K562 (cell line): ENCODE measurements around the gene TENM3. TPM values are rescaled to one million over a fixed set of nuclear protein-coding genes. Genes with fewer than 3 reads are reported as not detected.

ENCODE experiments used
- ATAC-seq: fragments of 200-7000 bp; cut with Tn5 transposase; 3 replicates; pipeline ENCODE4 v1.9.1; 2020; ENCODE audit warnings: moderate library complexity
- BruUV-seq: library from RNA; stranded (reverse); fragments of 400-500 nt; replicated peaks from 2 replicates; lab custom pipeline; 2021; lab: Mats Ljungman, UMichigan
- CTCF ChIA-PET: fragments of 300-600 bp; formaldehyde crosslinking; extraction: SDS; loops from one replicate; lab custom pipeline; 2021; ENCODE audit warnings: low intra/inter-chr PET ratio; lab: Yijun Ruan, JAX
- POLR2A ChIA-PET: fragments of 300-600, 350-650 bp; sonication (Branson Sonifier 250); formaldehyde crosslinking; extraction: SDS; loops from one replicate; lab custom pipeline; 2021; ENCODE audit warnings: antibody characterized with exemption, inconsistent platforms; lab: Yijun Ruan, JAX
- DNase-seq, 4 experiments: peaks; one replicate each; pipeline versions ENCODE4 v3.0.0 to v3.0.0-alpha.2; 2011 to 2018; ENCODE audit warnings: low spot score in 3 of 4, mixed read lengths in 3 of 4; ENCODE audit errors: extremely low read depth in 1 of 4
- FAIRE-seq: peaks from 2 replicates; lab custom pipeline; 2011; peaks lifted over from hg19 to GRCh38; lab: Jason Lieb, UNC
- H2AFZ ChIP-seq: 2 replicates; pipeline ENCODE4 v1.6.0; 2011; ENCODE audit warnings: low read depth, low read length, control low read depth, inconsistent platforms
- H3K27ac ChIP-seq: fragments of 200-600 bp; 3 replicates; pipeline ENCODE4 v1.8.0; 2011; ENCODE audit warnings: low read depth, mild to moderate bottlenecking, control low read depth, inconsistent platforms, low read length, moderate library complexity, mixed read lengths; ENCODE audit errors: extremely low read depth
- H3K27me3 ChIP-seq, 2 experiments: fragments of 300-600 bp in 1 of 2; 2 replicates in 1 of 2; 3 replicates in 1 of 2; pipeline versions ENCODE4 v1.6.0 to v1.8.0; 2011; ENCODE audit warnings: inconsistent platforms in 2 of 2, low read length in 2 of 2, mild to moderate bottlenecking in 1 of 2, mixed read lengths in 1 of 2, moderate library complexity in 1 of 2; ENCODE audit not compliant: control insufficient read depth in 2 of 2, insufficient read depth in 2 of 2
- H3K36me3 ChIP-seq: fragments of 300-600 bp; 3 replicates; pipeline ENCODE4 v1.8.0; 2011; ENCODE audit warnings: mild to moderate bottlenecking, low read length, inconsistent platforms; ENCODE audit not compliant: control insufficient read depth, insufficient read depth
- H3K4me1 ChIP-seq, 2 experiments: fragments of 200-600 bp in 1 of 2; replicated peaks in 1 of 2; 2 replicates in 1 of 2; 3 replicates in 1 of 2; pipeline versions ENCODE4 v1.5.1 to v1.8.0; 2011; ENCODE audit warnings: inconsistent platforms in 2 of 2, low read length in 2 of 2, mild to moderate bottlenecking in 1 of 2, mixed read lengths in 1 of 2, moderate library complexity in 1 of 2; ENCODE audit not compliant: control insufficient read depth in 2 of 2, insufficient read depth in 2 of 2
- H3K4me2 ChIP-seq: 2 replicates; pipeline ENCODE4 v1.6.1; 2011; ENCODE audit warnings: low read length, control low read depth, inconsistent platforms, mixed read lengths; ENCODE audit not compliant: insufficient read depth
- H3K4me3 ChIP-seq: fragments of 200-600 bp; sonication (generic), shearing (Covaris generic); 2 replicates; pipeline ENCODE4 v1.5.1; 2016; ENCODE audit warnings: control low read depth, inconsistent platforms
- H3K79me2 ChIP-seq: fragments of 200-600 bp; 3 replicates; pipeline ENCODE4 v1.8.0; 2011; ENCODE audit warnings: low read length, inconsistent platforms; ENCODE audit not compliant: control insufficient read depth, insufficient read depth
- H3K9ac ChIP-seq, 2 experiments: 2 replicates each; pipeline versions ENCODE4 v1.6.0 to v1.6.1; 2011; ENCODE audit warnings: low read depth in 2 of 2, low read length in 2 of 2, control low read depth in 1 of 2, inconsistent platforms in 1 of 2, mild to moderate bottlenecking in 1 of 2, mixed read lengths in 1 of 2; ENCODE audit not compliant: insufficient read depth in 1 of 2
- H3K9me1 ChIP-seq: one replicate; pipeline ENCODE4 v1.6.0; 2011; ENCODE audit warnings: inconsistent platforms, mild to moderate bottlenecking, low read length, moderate library complexity; ENCODE audit not compliant: control insufficient read depth, insufficient read depth
- H3K9me3 ChIP-seq: replicated peaks from 2 replicates; pipeline ENCODE4 v1.5.1; 2011; ENCODE audit warnings: low read depth, low read length, inconsistent platforms; ENCODE audit not compliant: control insufficient read depth, insufficient read depth
- H4K20me1 ChIP-seq: replicated peaks from 2 replicates; pipeline ENCODE4 v1.6.1; 2011; ENCODE audit warnings: low read length, inconsistent platforms, mixed read lengths; ENCODE audit not compliant: control insufficient read depth, insufficient read depth
- CEBPB ChIP-seq: fragments of 450-650 bp; IDR thresholded peaks from 2 replicates; pipeline ENCODE4 v1.6.1; 2016; ENCODE audit warnings: missing genetic modification characterization, missing compliant biosample characterization
- RBBP5 ChIP-seq: fragments of 200-600 bp; sonication (generic); IDR thresholded peaks from 2 replicates; pipeline ENCODE4 v1.6.1; 2012; ENCODE audit warnings: borderline replicate concordance, mild to moderate bottlenecking, low read length, control low read depth, inconsistent platforms; ENCODE audit not compliant: insufficient read depth, poor library complexity, severe bottlenecking
- SAFB ChIP-seq: fragments of 200-400 bp; formaldehyde crosslinking; IDR thresholded peaks from 2 replicates; pipeline ENCODE4 v1.6.1; 2017; ENCODE audit warnings: low read depth, low read length, borderline replicate concordance
- ZHX1 ChIP-seq: fragments of 150-350 bp; conservative IDR thresholded peaks from 2 replicates; pipeline ENCODE4 v1.6.1; 2014; ENCODE audit warnings: low read length
- ZNF764 ChIP-seq: fragments of 250-450 bp; sonication (Bioruptor Pico); IDR thresholded peaks from 2 replicates; pipeline ENCODE4 v1.4.0; 2020; ENCODE audit warnings: low read depth, mild to moderate bottlenecking, moderate library complexity
- WGBS: fragments of 100-300 bp; shearing (Covaris generic); methylation state at CpG from one replicate; pipeline ENCODE4 v1.1.6; 2016; ENCODE audit warnings: low coverage, mixed read lengths; ENCODE audit not compliant: insufficient coverage; ENCODE audit errors: missing lambda C conversion rate; 5-methylcytosine and 5-hydroxymethylcytosine counted together
- in situ Hi-C: fragments of 300-500 bp; cut with MboI; formaldehyde crosslinking; loops from 4 replicates; pipeline ENCODE4 v1.15.0; 2018; ENCODE audit warnings: inconsistent platforms, mixed read lengths
- intact Hi-C: fragments of 100-400 bp; cut with micrococcal nuclease; formaldehyde crosslinking; loops from 2 replicates; pipeline ENCODE4 v1.14.2; 2022
- polyA plus RNA-seq, 8 experiments: library from polyadenylated mRNA; depleted of rRNA in 4 of 8; stranded (reverse) in 5 of 8; unstranded in 3 of 8; fragments of >200 nt; fragmentation: Nextera tagmentation in 2 of 8; fragmentation: Illumina TruSeq in 1 of 8; extraction: Ambion mirVana in 2 of 8; extraction: Trizol in 1 of 8; gene quantifications; 2 replicates each; pipeline versions ENCODE4 v1.2.1 to v1.2.3, GENCODE V29; 2011 to 2014; ENCODE audit warnings: inconsistent platforms in 1 of 8, missing spikeins in 1 of 8
- total RNA-seq, 7 experiments: library from RNA; depleted of rRNA in 6 of 7; stranded (reverse); fragments of >200 nt in 6 of 7; fragmentation: Illumina TruSeq in 2 of 7; extraction: Trizol in 2 of 7; gene quantifications; 2 replicates each; pipeline versions ENCODE4 v1.2.1 to v1.2.3, GENCODE V29; 2011 to 2021; ENCODE audit warnings: low replicate concordance in 1 of 7

The TENM3 gene
- total and polyA plus RNA-seq, 9 of the 15 experiments (the other 6 are each of a cell fraction or from before 2014, with no cell fraction given), result 0.01 to 0.02 TPM; not detected in 7

- POLR2A ChIA-PET, result no interaction called here
- BruUV-seq, result no TSS peak
- no peaks in the 10 kb centered on the region for H3K9me3 ChIP-seq
- TF ChIP-seq ZNF764 (CRISPR knock-in tag), result no peak
- TF ChIP-seq SAFB, result no peak
- TF ChIP-seq ZHX1, result no peak
- no peak for TF ChIP-seq RBBP5
- TF ChIP-seq CEBPB (tag), result no peak
- TF ChIP-seq, all 486 proteins: peak for 0
- Histone ChIP-seq H4K20me1 (no peaks in the 10 kb centered on the region), H2AFZ (no peak overlapping the region), H3K4me3 (no peak overlapping the region), H3K79me2 (no peaks in the 10 kb centered on the region), H3K4me2 (no peak overlapping the region), H3K27ac (no peak overlapping the region), H3K36me3 (no peaks in the 10 kb centered on the region), H3K27me3 (peaks cover 0 to 13% of the 10 kb centered on the region in 2 experiments; a peak in 2 of 5 replicates), H3K9ac (no peak overlapping the region), H3K9me1 (no peaks in the 10 kb centered on the region), H3K4me1 (no peaks in the 10 kb centered on the region)
- intact Hi-C loops (no loop called here), in situ Hi-C loops (no loop called here)
- WGBS, result 1% methylated on average over 9 of the region's 11 CpGs
- CTCF ChIA-PET, result no interaction called here
- ATAC-seq (no peak), DNase-seq (no peak), FAIRE-seq (no peak)
Measured at GRCh38 chr4:182679533-182679932, 436.3 kb downstream of the TENM3 start.
